CD4-positive, alpha-beta memory T cell (primary cell): ENCODE data around the gene ARHGEF38. TPM values are rescaled to one million over a fixed set of nuclear protein-coding genes. Genes with fewer than 3 reads are reported as not detected.
"Not testable (repeated sequence)": the region's sequence is repeated elsewhere in the genome, so short reads cannot be mapped to it uniquely, and the experiment has no call there.

Experiments used
- CTCF ChIA-PET: fragments of 350-600 bp; sonication (Branson Sonifier 250); formaldehyde crosslinking; loops from one replicate; lab custom pipeline; 2021; ENCODE audit warnings: inconsistent platforms; ENCODE audit not compliant: partially characterized antibody; lab: Charles Lee
- POLR2A ChIA-PET: fragments of 350-600 bp; sonication (Branson Sonifier 250); formaldehyde crosslinking; loops from one replicate; lab custom pipeline; 2021; ENCODE audit not compliant: partially characterized antibody; lab: Charles Lee
- DNase-seq, 5 donors: peaks; one replicate each; pipeline versions ENCODE4 v3.0.0 to v3.0.0-alpha.2; 2020 to 2022; ENCODE audit warnings: mixed read lengths in 1 of 5
- H3K27ac ChIP-seq: one replicate; pipeline ENCODE4 v1.7.0; 2013; ENCODE audit warnings: low read depth, low read length
- H3K27me3 ChIP-seq: 2 replicates; pipeline ENCODE4 v1.7.0; 2013; ENCODE audit warnings: mild to moderate bottlenecking, low read length, moderate library complexity; ENCODE audit not compliant: insufficient read depth
- H3K36me3 ChIP-seq: 2 replicates; pipeline ENCODE4 v1.7.0; 2013; ENCODE audit warnings: mild to moderate bottlenecking, low read length, moderate library complexity; ENCODE audit not compliant: insufficient read depth
- H3K4me1 ChIP-seq: 2 replicates; pipeline ENCODE4 v1.7.0; 2013; ENCODE audit warnings: mild to moderate bottlenecking, low read length, moderate library complexity; ENCODE audit not compliant: insufficient read depth
- H3K4me3 ChIP-seq, 2 donors: one replicate each; pipeline ENCODE4 v1.7.0; 2013; ENCODE audit warnings: low read length in 2 of 2, mild to moderate bottlenecking in 1 of 2
- H3K9me3 ChIP-seq, 2 donors: one replicate each; pipeline ENCODE4 v1.7.0; 2013; ENCODE audit warnings: low read length in 2 of 2, control low read depth in 1 of 2; ENCODE audit not compliant: control insufficient read depth in 1 of 2
- H3K27ac Mint-ChIP-seq, 7 donors: one replicate each; pipeline ENCODE4 v1.8.0; 2020 to 2021; ENCODE audit warnings: mixed read lengths in 7 of 7, mild to moderate bottlenecking in 6 of 7, inconsistent platforms in 3 of 7, moderate library complexity in 3 of 7
- H3K27me3 Mint-ChIP-seq, 2 donors: one replicate each; pipeline ENCODE4 v1.8.0; 2020 to 2021; ENCODE audit warnings: mixed read lengths in 2 of 2
- H3K36me3 Mint-ChIP-seq, 2 donors: one replicate each; pipeline ENCODE4 v1.8.0; 2020 to 2021; ENCODE audit warnings: mixed read lengths in 2 of 2, inconsistent platforms in 1 of 2, mild to moderate bottlenecking in 1 of 2
- H3K4me1 Mint-ChIP-seq, 4 donors: one replicate each; pipeline ENCODE4 v1.8.0; 2020 to 2021; ENCODE audit warnings: mixed read lengths in 4 of 4, mild to moderate bottlenecking in 1 of 4
- H3K4me3 Mint-ChIP-seq, 8 donors: one replicate each; pipeline ENCODE4 v1.8.0; 2020 to 2021; ENCODE audit warnings: mixed read lengths in 8 of 8, mild to moderate bottlenecking in 7 of 8, moderate library complexity in 6 of 8, inconsistent platforms in 3 of 8
- H3K9me3 Mint-ChIP-seq, 8 donors: one replicate each; pipeline ENCODE4 v1.8.0; 2020 to 2021; ENCODE audit warnings: mixed read lengths in 8 of 8, mild to moderate bottlenecking in 5 of 8, inconsistent platforms in 3 of 8, moderate library complexity in 1 of 8
- intact Hi-C: fragments of 100-400 bp; cut with micrococcal nuclease; formaldehyde crosslinking; loops from one replicate; pipeline ENCODE4 v1.15.1; 2023
- polyA plus RNA-seq, 2 donors: library from polyadenylated mRNA; unstranded; fragments of 300-500 nt; fragmentation: Illumina TruSeq; gene quantifications; one replicate each; pipeline ENCODE4 v1.2.3, GENCODE V29; 2021
- total RNA-seq, 2 experiments: library from RNA; stranded (reverse); gene quantifications; one replicate each; pipeline ENCODE4 v1.2.3, GENCODE V29; 2021

Gene ARHGEF38
- total and polyA plus RNA-seq, 4 experiments from 2014 or later, result 0.30 TPM; not detected in 3

- Mint-ChIP-seq H3K27me3 (peaks cover 0 to 8% of the 10 kb centered on the region in 2 donors), H3K27ac (no peak overlapping the region)
- POLR2A ChIA-PET, result no interaction called here
These were observed 53.1 kb downstream of the ARHGEF38 start for GRCh38 chr4:105605493-105605892.

DNA sequence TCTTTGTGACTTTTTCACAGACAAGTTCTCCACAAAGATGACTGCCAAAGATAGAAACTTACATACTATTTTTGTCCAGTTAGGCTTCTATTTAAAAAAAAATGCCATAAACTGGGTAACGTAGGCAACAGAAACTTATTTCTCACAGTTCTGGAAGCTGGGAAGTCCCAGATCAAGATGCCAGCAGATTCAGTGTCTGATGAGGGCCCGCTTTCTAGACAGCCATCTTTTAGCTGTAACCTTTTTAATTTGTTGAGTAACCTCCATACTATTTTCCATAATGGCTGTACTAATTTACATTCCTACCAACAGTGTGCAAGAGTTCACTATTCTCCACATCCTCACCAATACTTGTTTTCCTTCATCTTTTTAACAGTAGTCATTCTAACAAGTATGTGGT lies 55.5 kb downstream of the ARHGEF38 start:
- H3K4me3 Mint-ChIP-seq, result no peak overlapping the region
- CTCF ChIA-PET, result no interaction called here
- H3K27ac Mint-ChIP-seq, result no peak overlapping the region

More at GRCh38 chr4:105605493-105605892, 53.1 kb downstream of the ARHGEF38 start:
- Histone ChIP-seq H3K27me3 (peaks cover 3% of the 10 kb centered on the region), H3K4me1 (no peaks in the 10 kb centered on the region), H3K27ac (no peak overlapping the region), H3K4me3 (no peak overlapping the region), H3K9me3 (no peaks in the 10 kb centered on the region), H3K36me3 (no peaks in the 10 kb centered on the region)
- H3K9me3 Mint-ChIP-seq, result no peaks in the 10 kb centered on the region
- no peak overlapping the region for H3K4me3 Mint-ChIP-seq
- no peaks in the 10 kb centered on the region for H3K4me1 Mint-ChIP-seq
- intact Hi-C loops, result no loop called here
- CTCF ChIA-PET, result no interaction called here
- DNase-seq, result no peak
- H3K36me3 Mint-ChIP-seq, result no peaks in the 10 kb centered on the region

DNA sequence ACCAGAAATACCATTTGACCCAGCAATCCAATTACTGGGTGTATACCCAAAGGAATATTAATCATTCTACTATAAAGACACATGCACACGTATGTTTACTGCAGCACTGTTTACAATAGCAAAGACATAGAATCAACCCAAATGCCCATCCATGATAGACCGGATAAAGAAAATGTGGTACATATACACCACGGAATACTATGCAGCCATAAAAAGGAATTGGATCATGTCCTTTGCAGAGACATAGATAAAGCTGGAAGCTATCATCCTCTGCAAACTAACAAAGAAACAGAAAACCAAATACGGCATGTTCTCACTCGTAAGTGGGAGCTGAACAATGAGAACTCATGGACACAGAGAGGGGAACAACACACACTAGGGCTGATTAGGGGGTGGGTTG lies 57.4 kb downstream of the ARHGEF38 start:
- CTCF ChIA-PET, H3K4me3 Mint-ChIP-seq, H3K4me1 Mint-ChIP-seq, H3K9me3 ChIP-seq, H3K27ac Mint-ChIP-seq, intact Hi-C loops, POLR2A ChIA-PET, H3K9me3 Mint-ChIP-seq, H3K4me1 ChIP-seq, H3K27ac ChIP-seq, DNase-seq, H3K36me3 Mint-ChIP-seq, H3K4me3 ChIP-seq, H3K27me3 ChIP-seq, H3K27me3 Mint-ChIP-seq, H3K36me3 ChIP-seq: not testable (repeated sequence)

More for the DNA sequence above, 55.5 kb downstream of the ARHGEF38 start:
- Histone ChIP-seq H3K9me3 (no peaks in the 10 kb centered on the region), H3K36me3 (no peaks in the 10 kb centered on the region), H3K27me3 (no peaks in the 10 kb centered on the region), H3K27ac (no peak overlapping the region), H3K4me3 (no peak overlapping the region), H3K4me1 (no peaks in the 10 kb centered on the region)
- intact Hi-C loops, result no loop called here
- POLR2A ChIA-PET, result no interaction called here
- no peaks in the 10 kb centered on the region for H3K9me3 Mint-ChIP-seq
- no peaks in the 10 kb centered on the region for H3K4me1 Mint-ChIP-seq
- H3K27me3 Mint-ChIP-seq, result peaks cover 2 to 8% of the 10 kb centered on the region in 2 donors
- no peaks in the 10 kb centered on the region for H3K36me3 Mint-ChIP-seq
- DNase-seq, result no peak

- H3K4me3 Mint-ChIP-seq, result no peak overlapping the region
- ChIA-PET CTCF (no interaction called here), POLR2A (no interaction called here)
- no peaks in the 10 kb centered on the region for H3K9me3 ChIP-seq
- H3K4me1 ChIP-seq, result no peaks in the 10 kb centered on the region
- no peaks in the 10 kb centered on the region for H3K36me3 Mint-ChIP-seq
- DNase-seq, result no peak
- H3K27me3 ChIP-seq, result no peaks in the 10 kb centered on the region
- peaks cover 0 to 2% (median 0%) of the 10 kb centered on the region in 8 donors for H3K9me3 Mint-ChIP-seq
- no peaks in the 10 kb centered on the region for H3K36me3 ChIP-seq
- no peak overlapping the region for H3K27ac ChIP-seq
- H3K4me3 ChIP-seq, result no peak overlapping the region
- peaks cover 2 to 10% of the 10 kb centered on the region in 2 donors for H3K27me3 Mint-ChIP-seq
- no peak overlapping the region for H3K27ac Mint-ChIP-seq
- no peaks in the 10 kb centered on the region for H3K4me1 Mint-ChIP-seq
- intact Hi-C loops, result no loop called here
These were observed 60.9 kb downstream of the ARHGEF38 start for GRCh38 chr4:105613306-105613705.

GRCh38 chr4:105619188-105619931 lies 66.9 kb downstream of the ARHGEF38 start:
- Mint-ChIP-seq H3K36me3 (no peaks in the 10 kb centered on the region), H3K9me3 (peaks cover 0 to 2% (median 0%) of the 10 kb centered on the region in 8 donors), H3K27ac (no peak overlapping the region), H3K27me3 (peaks cover 0 to 8% of the 10 kb centered on the region in 2 donors), H3K4me1 (no peaks in the 10 kb centered on the region), H3K4me3 (no peak overlapping the region)
- CTCF ChIA-PET, result no interaction called here
- Histone ChIP-seq H3K9me3 (no peaks in the 10 kb centered on the region), H3K4me3 (no peak overlapping the region), H3K4me1 (no peaks in the 10 kb centered on the region), H3K27me3 (no peaks in the 10 kb centered on the region), H3K27ac (no peak overlapping the region), H3K36me3 (no peaks in the 10 kb centered on the region)
- intact Hi-C loops, result no loop called here
- POLR2A ChIA-PET, result no interaction called here
- no peak for DNase-seq

DNA sequence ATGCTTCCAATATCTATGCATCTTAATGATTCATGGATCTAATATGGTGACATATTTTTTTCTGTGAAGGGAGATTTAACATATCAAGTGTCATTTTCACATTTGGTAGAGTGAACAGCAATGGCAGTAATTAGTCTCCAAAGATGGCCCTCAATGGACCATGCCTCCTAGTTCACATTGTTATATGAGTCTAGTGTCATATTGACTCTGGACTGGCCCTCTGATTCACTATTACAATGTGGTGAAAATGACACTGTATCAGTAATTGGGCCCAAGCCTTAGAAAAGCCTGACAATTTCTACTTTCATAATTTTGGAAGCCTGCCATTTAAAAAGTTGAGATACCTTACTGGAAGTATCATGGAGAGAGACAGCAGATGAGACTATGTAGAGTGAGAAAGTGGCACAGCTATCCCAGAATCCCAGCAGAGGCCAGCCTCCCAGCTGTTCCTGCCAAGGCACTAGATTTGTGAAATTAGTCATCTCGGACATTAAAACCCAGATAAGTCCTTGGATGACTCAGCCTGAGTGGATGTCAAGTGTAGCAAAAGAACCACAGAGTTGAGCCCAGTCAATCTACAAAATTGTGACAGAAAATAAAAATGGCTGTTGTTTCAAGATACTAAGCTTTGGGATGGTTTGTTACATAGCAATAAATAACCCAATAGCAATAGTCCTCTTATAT lies 68.4 kb downstream of the ARHGEF38 start:
- H3K4me3 Mint-ChIP-seq, result no peak overlapping the region
- H3K36me3 Mint-ChIP-seq, result no peaks in the 10 kb centered on the region
- Histone ChIP-seq H3K4me1 (no peaks in the 10 kb centered on the region), H3K4me3 (no peak overlapping the region), H3K27ac (no peak overlapping the region), H3K9me3 (no peaks in the 10 kb centered on the region), H3K27me3 (no peaks in the 10 kb centered on the region), H3K36me3 (no peaks in the 10 kb centered on the region)
- intact Hi-C loops, result no loop called here
- POLR2A ChIA-PET, result no interaction called here
- H3K27ac Mint-ChIP-seq, result no peak overlapping the region
- DNase-seq, result no peak
- H3K27me3 Mint-ChIP-seq, result peaks cover 0 to 5% of the 10 kb centered on the region in 2 donors
- H3K4me1 Mint-ChIP-seq, result no peaks in the 10 kb centered on the region
- CTCF ChIA-PET, result interaction anchor here (1.9 kb wide), 1 partner anchor 12 kb away, joined by 6 read pairs; no protein-coding TSS in a partner anchor
- no peaks in the 10 kb centered on the region for H3K9me3 Mint-ChIP-seq

DNA sequence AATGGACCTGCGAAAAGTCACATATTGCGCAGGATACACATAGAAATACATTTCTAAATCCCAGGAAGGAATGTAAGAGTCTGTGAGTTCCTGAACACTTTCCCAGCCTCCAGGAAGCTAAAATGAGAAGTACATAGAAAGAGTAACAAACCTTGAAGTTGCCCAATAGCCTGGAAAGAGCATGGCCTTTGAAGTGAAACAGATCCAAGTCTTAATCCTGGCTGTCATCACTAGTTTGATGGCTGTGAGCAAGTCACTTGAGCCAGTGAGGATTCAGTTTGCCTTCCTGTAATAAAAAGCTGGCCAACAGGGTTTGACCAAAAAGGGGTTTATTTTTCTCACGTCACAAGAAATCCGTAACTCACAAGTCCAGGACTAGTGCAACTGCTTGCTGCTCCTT lies 69.8 kb downstream of the ARHGEF38 start:
- Histone ChIP-seq H3K4me1 (no peaks in the 10 kb centered on the region), H3K27ac (no peak overlapping the region), H3K4me3 (no peak overlapping the region), H3K9me3 (no peaks in the 10 kb centered on the region), H3K27me3 (no peaks in the 10 kb centered on the region), H3K36me3 (no peaks in the 10 kb centered on the region)
- no peaks in the 10 kb centered on the region for H3K9me3 Mint-ChIP-seq
- POLR2A ChIA-PET, result no interaction called here
- H3K4me1 Mint-ChIP-seq, result no peaks in the 10 kb centered on the region
- peaks cover 0 to 6% of the 10 kb centered on the region in 2 donors for H3K27me3 Mint-ChIP-seq
- intact Hi-C loops, result no loop called here
- no peaks in the 10 kb centered on the region for H3K36me3 Mint-ChIP-seq
- CTCF ChIA-PET, result interaction anchor here (1.9 kb wide), 1 partner anchor 10 kb away, joined by 6 read pairs; no protein-coding TSS in a partner anchor
- no peak overlapping the region for H3K27ac Mint-ChIP-seq
- no peak for DNase-seq
- H3K4me3 Mint-ChIP-seq, result no peak overlapping the region
